Osteoblast (primary cell): ENCODE measurements around the gene USP22. TPM values are rescaled to one million over a fixed set of nuclear protein-coding genes. Genes with fewer than 3 reads are reported as not detected.

ENCODE experiments used
- DNase-seq: peaks from one replicate; pipeline ENCODE4 v3.0.0; 2011; ENCODE audit warnings: low spot score, mixed read lengths; ENCODE audit not compliant: insufficient read length; ENCODE audit errors: missing footprints
- H2AFZ ChIP-seq: 2 replicates; pipeline ENCODE4 v1.6.0; 2011; ENCODE audit warnings: mild to moderate bottlenecking, low read length
- H3K27ac ChIP-seq: 2 replicates; pipeline ENCODE4 v1.5.1; 2011; ENCODE audit warnings: mild to moderate bottlenecking, low read depth, low read length, moderate library complexity
- H3K27me3 ChIP-seq: 2 replicates; pipeline ENCODE4 v1.6.0; 2012; ENCODE audit warnings: mild to moderate bottlenecking, control low read depth, inconsistent platforms, low read length, moderate library complexity; ENCODE audit not compliant: insufficient read depth
- H3K36me3 ChIP-seq: 2 replicates; pipeline ENCODE4 v1.5.1; 2011; ENCODE audit warnings: mild to moderate bottlenecking, low read length, control low read depth, moderate library complexity; ENCODE audit not compliant: insufficient read depth
- H3K4me1 ChIP-seq: 2 replicates; pipeline ENCODE4 v1.5.1; 2011; ENCODE audit warnings: mild to moderate bottlenecking, low read length, control low read depth, moderate library complexity; ENCODE audit not compliant: insufficient read depth
- H3K4me2 ChIP-seq: 2 replicates; pipeline ENCODE4 v1.6.0; 2011; ENCODE audit warnings: mild to moderate bottlenecking, low read length; ENCODE audit not compliant: insufficient read depth
- H3K4me3 ChIP-seq: fragments of 200-600 bp; sonication (generic); 3 replicates; pipeline ENCODE4 v1.5.1; 2012; ENCODE audit warnings: mild to moderate bottlenecking, low read length, inconsistent platforms; ENCODE audit not compliant: insufficient read depth
- H3K79me2 ChIP-seq: 2 replicates; pipeline ENCODE4 v1.6.0; 2012; ENCODE audit warnings: mild to moderate bottlenecking, low read length, control low read depth, inconsistent platforms; ENCODE audit not compliant: insufficient read depth
- H3K9me3 ChIP-seq: 2 replicates; pipeline ENCODE4 v1.5.1; 2011; ENCODE audit warnings: low read depth, low read length, control low read depth
- H4K20me1 ChIP-seq: 2 replicates; pipeline ENCODE4 v1.6.0; 2012; ENCODE audit warnings: mild to moderate bottlenecking, low read length, control low read depth; ENCODE audit not compliant: insufficient read depth
- CTCF ChIP-seq: IDR thresholded peaks from 2 replicates; pipeline ENCODE4 v1.5.1; 2011; ENCODE audit warnings: mild to moderate bottlenecking, low read depth, low read length, moderate library complexity; ENCODE audit errors: extremely low read depth
- total RNA-seq: library from RNA; depleted of rRNA; stranded (reverse); fragments of >200 nt; gene quantifications from 2 replicates; pipeline ENCODE4 v1.2.3, GENCODE V29; 2012

USP22 gene
- total RNA-seq, 1 donor: 293 TPM

GRCh38 chr17:21008992-21009671 lies 33.7 kb downstream of the USP22 start:
- no peak for TF ChIP-seq CTCF
- no peak overlapping the region for H3K27ac ChIP-seq
- H3K4me1 ChIP-seq: no peaks in the 10 kb centered on the region
- DNase-seq: no peak
- H4K20me1 ChIP-seq: peaks cover 74% of the 10 kb centered on the region
- no peak overlapping the region for H2AFZ ChIP-seq
- peaks cover 94% of the 10 kb centered on the region for H3K79me2 ChIP-seq
- H3K4me3 ChIP-seq: no peak overlapping the region
- no peaks in the 10 kb centered on the region for H3K27me3 ChIP-seq
- no peak overlapping the region for H3K4me2 ChIP-seq
- peaks cover 97% of the 10 kb centered on the region for H3K36me3 ChIP-seq
- no peaks in the 10 kb centered on the region for H3K9me3 ChIP-seq

GRCh38 chr17:21008160-21008915 lies 34.5 kb downstream of the USP22 start:
- Histone ChIP-seq H3K79me2 (peaks cover 93% of the 10 kb centered on the region), H3K36me3 (peaks cover 99% of the 10 kb centered on the region), H3K27ac (no peak overlapping the region), H3K4me1 (no peaks in the 10 kb centered on the region), H3K27me3 (no peaks in the 10 kb centered on the region), H3K4me2 (no peak overlapping the region), H4K20me1 (peaks cover 74% of the 10 kb centered on the region), H3K9me3 (no peaks in the 10 kb centered on the region), H2AFZ (no peak overlapping the region), H3K4me3 (no peak overlapping the region)
- no peak for TF ChIP-seq CTCF
- DNase-seq: no peak

- no peak overlapping the region for H3K4me2 ChIP-seq
- no peak overlapping the region for H3K27ac ChIP-seq
- H3K79me2 ChIP-seq: peaks cover 93% of the 10 kb centered on the region
- H3K27me3 ChIP-seq: no peaks in the 10 kb centered on the region
- H3K36me3 ChIP-seq: peaks cover 98% of the 10 kb centered on the region
- DNase-seq: no peak
- no peaks in the 10 kb centered on the region for H3K4me1 ChIP-seq
- no peak overlapping the region for H2AFZ ChIP-seq
- no peaks in the 10 kb centered on the region for H3K9me3 ChIP-seq
- no peak for TF ChIP-seq CTCF
- no peak overlapping the region for H3K4me3 ChIP-seq
- H4K20me1 ChIP-seq: peaks cover 72% of the 10 kb centered on the region
These were observed 35.2 kb downstream of the USP22 start for GRCh38 chr17:21007646-21008045.

GRCh38 chr17:21005803-21006202 lies 37.0 kb downstream of the USP22 start:
- no peak overlapping the region for H3K4me3 ChIP-seq
- TF ChIP-seq CTCF: no peak
- no peak for DNase-seq
- peaks cover 14% of the 10 kb centered on the region for H3K4me1 ChIP-seq
- H3K27ac ChIP-seq: peak overlapping the region; percentile 17
- no peak overlapping the region for H3K4me2 ChIP-seq
- no peaks in the 10 kb centered on the region for H3K9me3 ChIP-seq
- no peaks in the 10 kb centered on the region for H3K27me3 ChIP-seq
- H3K79me2 ChIP-seq: peaks cover 93% of the 10 kb centered on the region
- peaks cover 93% of the 10 kb centered on the region for H3K36me3 ChIP-seq
- H2AFZ ChIP-seq: no peak overlapping the region
- peaks cover 71% of the 10 kb centered on the region for H4K20me1 ChIP-seq
